Mucosa of descending colon (tissue), 3 donors: ENCODE measurements around the gene PCDHB9. TPM values are rescaled to one million over a fixed set of nuclear protein-coding genes. Genes with fewer than 3 reads are reported as not detected.
A peak's percentile ranks its signal among the peaks of the same experiment; 100 is the strongest.
"Not testable (repeated sequence)": the region's sequence is repeated elsewhere in the genome, so short reads cannot be mapped to it uniquely, and the experiment has no call there.

Source experiments
- ATAC-seq: fragments of 200-7000 bp; cut with Tn5 transposase; one replicate; pipeline ENCODE4 v1.9.1; 2020; ENCODE audit warnings: mild to moderate bottlenecking, moderate library complexity
- DNase-seq, 3 donors: peaks; one replicate each; pipeline ENCODE4 v3.0.0-alpha.2; 2020
- H3K36me3 ChIP-seq: fragments of 200-600 bp; one replicate; pipeline ENCODE4 v1.8.0; 2021; ENCODE audit warnings: low read depth, mild to moderate bottlenecking
- H3K4me1 ChIP-seq: fragments of 200-600 bp; one replicate; pipeline ENCODE4 v1.8.0; 2021; ENCODE audit warnings: low read depth, mild to moderate bottlenecking
- H3K4me3 ChIP-seq: fragments of 200-600 bp; one replicate; pipeline ENCODE4 v1.8.0; 2021; ENCODE audit warnings: mild to moderate bottlenecking
- H3K9me3 ChIP-seq: fragments of 200-600 bp; one replicate; pipeline ENCODE4 v1.8.0; 2021; ENCODE audit warnings: mild to moderate bottlenecking
- intact Hi-C, 2 donors: fragments of 100-400 bp; cut with DNase I in 1 of 2; cut with micrococcal nuclease in 1 of 2; formaldehyde crosslinking; loops; one replicate each; pipeline versions ENCODE4 v1.11.0 to v1.11.1; 2022; cut with DNase I, micrococcal nuclease
- total RNA-seq, 3 donors: library from RNA; stranded (reverse); fragmentation: NEBNext Ultra II Directional in 2 of 3; extraction: Animal tissue kit (Norgen Biotek cat#: 25700) in 2 of 3; gene quantifications; one replicate each; pipeline versions ENCODE4 v1.2.1 to v1.2.4, GENCODE V29; 2021 to 2023
- TF ChIP-seq, protein P1 (sequence below): fragments of 200-600 bp; IDR thresholded peaks from one replicate; pipeline ENCODE4 v1.8.0; 2022; ENCODE audit warnings: antibody characterized with exemption, mild to moderate bottlenecking
- donor health status: DM: no; HTN: no; CAD: no; lungs with moderate emphysema.
- donor health status: DM: no; HTN: no; CAD: no.
- donor health status: DM: no; HTN: yes; CAD: no.

PCDHB9 gene
- total RNA-seq, 3 donors from 2014 or later: 0.26 to 2.4 (median 0.70) TPM

GRCh38 chr5:141196363-141196762 lies 9.4 kb downstream of the PCDHB9 start:
- DNase-seq: no peak
- Histone ChIP-seq H3K4me1 (no peaks in the 10 kb centered on the region), H3K4me3 (no peak overlapping the region), H3K9me3 (peaks cover 53% of the 10 kb centered on the region), H3K36me3 (no peaks in the 10 kb centered on the region)
- no peak for ATAC-seq
- intact Hi-C loops: no loop called here
- TF ChIP-seq, protein P1, sequence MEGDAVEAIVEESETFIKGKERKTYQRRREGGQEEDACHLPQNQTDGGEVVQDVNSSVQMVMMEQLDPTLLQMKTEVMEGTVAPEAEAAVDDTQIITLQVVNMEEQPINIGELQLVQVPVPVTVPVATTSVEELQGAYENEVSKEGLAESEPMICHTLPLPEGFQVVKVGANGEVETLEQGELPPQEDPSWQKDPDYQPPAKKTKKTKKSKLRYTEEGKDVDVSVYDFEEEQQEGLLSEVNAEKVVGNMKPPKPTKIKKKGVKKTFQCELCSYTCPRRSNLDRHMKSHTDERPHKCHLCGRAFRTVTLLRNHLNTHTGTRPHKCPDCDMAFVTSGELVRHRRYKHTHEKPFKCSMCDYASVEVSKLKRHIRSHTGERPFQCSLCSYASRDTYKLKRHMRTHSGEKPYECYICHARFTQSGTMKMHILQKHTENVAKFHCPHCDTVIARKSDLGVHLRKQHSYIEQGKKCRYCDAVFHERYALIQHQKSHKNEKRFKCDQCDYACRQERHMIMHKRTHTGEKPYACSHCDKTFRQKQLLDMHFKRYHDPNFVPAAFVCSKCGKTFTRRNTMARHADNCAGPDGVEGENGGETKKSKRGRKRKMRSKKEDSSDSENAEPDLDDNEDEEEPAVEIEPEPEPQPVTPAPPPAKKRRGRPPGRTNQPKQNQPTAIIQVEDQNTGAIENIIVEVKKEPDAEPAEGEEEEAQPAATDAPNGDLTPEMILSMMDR: no peak

DNA sequence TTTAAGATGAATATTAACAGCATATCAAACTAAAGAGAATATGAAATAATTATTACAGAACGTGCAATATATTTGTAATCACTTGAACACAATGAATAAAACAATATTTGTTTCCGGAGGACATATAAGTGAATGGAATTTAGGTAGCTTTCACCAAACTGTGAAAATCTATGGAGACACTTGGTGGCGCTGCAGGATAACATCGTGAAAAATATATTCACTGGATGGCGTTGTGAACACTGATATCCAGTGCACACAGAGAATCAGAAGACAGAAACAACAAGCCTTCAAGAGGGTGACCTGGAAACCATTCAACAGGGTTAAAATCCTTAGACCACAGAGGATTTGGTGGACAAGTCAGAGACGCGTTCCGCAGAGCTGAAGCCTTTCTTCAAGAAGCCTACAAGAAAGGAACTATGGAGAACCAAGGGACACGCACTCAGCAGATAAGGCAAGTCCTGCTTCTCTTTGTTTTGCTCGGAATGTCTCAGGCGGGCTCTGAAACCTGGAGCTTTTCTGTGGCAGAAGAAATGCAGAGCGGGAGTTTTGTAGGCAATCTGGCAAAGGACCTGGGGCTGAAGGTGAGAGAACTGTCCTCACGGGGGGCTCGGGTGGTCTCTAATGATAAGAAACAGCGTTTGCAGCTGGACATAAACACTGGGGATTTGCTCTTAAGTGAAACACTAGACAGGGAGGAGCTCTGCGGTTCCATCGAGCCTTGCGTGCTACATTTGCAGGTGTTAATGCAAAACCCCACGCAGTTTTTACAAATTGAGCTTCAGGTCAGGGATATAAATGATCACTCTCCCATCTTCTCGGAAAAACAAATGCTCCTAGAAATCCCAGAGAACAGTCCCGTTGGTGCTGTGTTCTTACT lies 12.6 kb downstream of the PCDHB9 start, which contains the start of gene PCDHB11:
Gene PCDHB11 (plus strand): TSS at position 269 of the 877 bp plus-strand sequence. CDS start 148 bp downstream, at position 417.
- Histone ChIP-seq H3K9me3 (peaks cover 62% of the 10 kb centered on the region), H3K4me3 (no peak within 1 kb of the TSS), H3K4me1 (no peaks in the 10 kb centered on the region), H3K36me3 (no peaks in the 10 kb centered on the region)
- peak in 1 of 3 donors; percentile 11 for DNase-seq
- no peak for ATAC-seq
- intact Hi-C loops: no loop called here
- TF ChIP-seq, protein P1: no peak

DNA sequence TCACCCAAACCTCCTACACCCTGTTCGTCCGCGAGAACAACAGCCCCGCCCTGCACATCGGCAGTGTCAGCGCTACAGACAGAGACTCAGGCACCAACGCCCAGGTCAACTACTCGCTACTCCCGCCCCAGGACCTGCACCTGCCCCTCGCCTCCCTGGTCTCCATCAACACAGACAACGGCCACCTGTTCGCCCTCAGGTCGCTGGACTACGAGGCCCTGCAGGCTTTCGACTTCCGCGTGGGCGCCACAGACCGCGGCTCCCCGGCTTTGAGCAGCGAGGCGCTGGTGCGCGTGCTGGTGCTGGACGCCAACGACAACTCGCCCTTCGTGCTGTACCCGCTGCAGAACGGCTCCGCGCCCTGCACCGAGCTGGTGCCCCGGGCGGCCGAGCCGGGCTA lies 14.2 kb downstream of the PCDHB9 start:
- DNase-seq, H3K4me1 ChIP-seq, intact Hi-C loops, H3K4me3 ChIP-seq, ATAC-seq, H3K36me3 ChIP-seq: not testable (repeated sequence)
- H3K9me3 ChIP-seq: peaks cover 55% of the 10 kb centered on the region

- H3K4me1 ChIP-seq, intact Hi-C loops, DNase-seq, H3K36me3 ChIP-seq, ATAC-seq, H3K4me3 ChIP-seq: not testable (repeated sequence)
- H3K9me3 ChIP-seq: peaks cover 50% of the 10 kb centered on the region
These were observed 14.7 kb downstream of the PCDHB9 start for GRCh38 chr5:141201646-141202045.

DNA sequence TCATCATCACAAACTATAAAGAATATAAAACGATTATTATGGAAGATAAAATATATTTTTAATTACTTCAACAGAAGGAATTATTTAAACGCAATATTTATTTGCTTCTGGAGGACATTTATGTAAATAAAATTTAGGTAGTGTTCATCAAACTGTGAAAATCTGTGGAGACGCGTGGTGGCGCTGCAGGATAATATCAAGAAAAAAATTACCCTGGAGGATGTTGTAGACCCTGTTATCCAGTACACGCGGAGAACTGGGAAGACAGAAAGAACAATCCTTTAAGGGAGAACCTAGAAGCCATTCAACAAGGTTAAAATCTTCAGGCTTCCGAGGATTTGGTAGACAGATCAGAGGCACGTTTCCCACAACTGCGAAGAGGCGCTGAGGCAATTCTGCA lies 21.5 kb downstream of the PCDHB9 start, which contains the start of gene PCDHB12:
Gene PCDHB12 (plus strand): TSS at position 242 of the 400 bp plus-strand sequence. CDS start 189 bp downstream, outside the sequence.
- no peak within 1 kb of the TSS for H3K4me3 ChIP-seq
- DNase-seq: peak in 1 of 3 donors; percentile 4

DNA sequence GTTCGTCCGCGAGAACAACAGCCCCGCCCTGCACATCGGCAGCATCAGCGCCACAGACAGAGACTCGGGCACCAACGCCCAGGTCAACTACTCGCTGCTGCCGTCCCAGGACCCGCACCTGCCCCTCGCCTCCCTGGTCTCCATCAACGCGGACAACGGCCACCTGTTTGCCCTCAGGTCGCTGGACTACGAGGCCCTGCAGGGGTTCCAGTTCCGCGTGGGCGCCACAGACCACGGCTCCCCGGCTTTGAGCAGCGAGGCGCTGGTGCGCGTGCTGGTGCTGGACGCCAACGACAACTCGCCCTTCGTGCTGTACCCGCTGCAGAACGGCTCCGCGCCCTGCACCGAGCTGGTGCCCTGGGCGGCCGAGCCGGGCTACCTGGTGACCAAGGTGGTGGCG lies 23.3 kb downstream of the PCDHB9 start:
- ATAC-seq, DNase-seq, H3K4me1 ChIP-seq, H3K4me3 ChIP-seq, intact Hi-C loops, H3K36me3 ChIP-seq: not testable (repeated sequence)
- H3K9me3 ChIP-seq: peaks cover 25% of the 10 kb centered on the region

More for the DNA sequence above, 21.5 kb downstream of the PCDHB9 start, which contains the start of gene PCDHB12:
- no peak for ATAC-seq
- Histone ChIP-seq H3K9me3 (peaks cover 24% of the 10 kb centered on the region), H3K4me1 (no peaks in the 10 kb centered on the region), H3K36me3 (no peaks in the 10 kb centered on the region)
- TF ChIP-seq, protein P1: no peak
- intact Hi-C loops: no loop called here

DNA sequence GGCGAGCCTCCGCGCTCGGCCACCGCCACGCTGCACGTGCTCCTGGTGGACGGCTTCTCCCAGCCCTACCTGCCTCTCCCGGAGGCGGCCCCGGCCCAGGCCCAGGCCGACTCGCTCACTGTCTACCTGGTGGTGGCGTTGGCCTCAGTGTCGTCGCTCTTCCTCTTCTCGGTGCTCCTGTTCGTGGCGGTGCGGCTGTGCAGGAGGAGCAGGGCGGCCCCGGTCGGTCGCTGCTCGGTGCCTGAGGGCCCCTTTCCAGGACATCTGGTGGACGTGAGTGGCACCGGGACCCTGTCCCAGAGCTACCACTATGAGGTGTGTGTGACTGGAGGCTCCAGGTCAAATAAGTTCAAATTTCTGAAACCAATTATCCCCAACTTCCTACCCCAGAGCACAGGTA lies 23.9 kb downstream of the PCDHB9 start:
- peaks cover 28% of the 10 kb centered on the region for H3K9me3 ChIP-seq
- H3K4me3 ChIP-seq, H3K4me1 ChIP-seq, H3K36me3 ChIP-seq, ATAC-seq, DNase-seq, intact Hi-C loops: not testable (repeated sequence)

DNA sequence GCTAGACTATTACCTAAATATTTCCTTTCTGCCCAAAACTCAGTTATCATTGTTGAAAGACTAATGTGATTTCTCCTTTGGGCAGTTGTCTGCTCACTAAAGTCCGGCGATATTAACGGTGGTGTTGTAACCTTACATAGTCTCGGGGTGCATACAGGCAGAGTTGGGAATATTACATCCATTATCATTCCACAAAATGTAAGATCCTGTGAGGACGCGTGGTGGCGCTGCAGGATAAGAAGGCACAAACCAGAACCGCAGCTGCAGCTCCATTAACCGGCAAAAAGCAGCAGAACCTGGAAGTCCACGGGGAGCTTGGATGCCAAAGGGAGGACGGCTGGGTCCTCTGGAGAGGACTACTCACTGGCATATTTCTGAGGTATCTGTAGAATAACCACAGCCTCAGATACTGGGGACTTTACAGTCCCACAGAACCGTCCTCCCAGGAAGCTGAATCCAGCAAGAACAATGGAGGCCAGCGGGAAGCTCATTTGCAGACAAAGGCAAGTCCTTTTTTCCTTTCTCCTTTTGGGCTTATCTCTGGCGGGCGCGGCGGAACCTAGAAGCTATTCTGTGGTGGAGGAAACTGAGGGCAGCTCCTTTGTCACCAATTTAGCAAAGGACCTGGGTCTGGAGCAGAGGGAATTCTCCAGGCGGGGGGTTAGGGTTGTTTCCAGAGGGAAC lies 26.8 kb downstream of the PCDHB9 start, which contains the start of gene PCDHB13:
Gene PCDHB13 (plus strand): TSS at position 264 of the 684 bp plus-strand sequence. CDS start 205 bp downstream, at position 469.
- H3K4me1 ChIP-seq, H3K36me3 ChIP-seq, H3K4me3 ChIP-seq, intact Hi-C loops: not testable (repeated sequence)
- H3K9me3 ChIP-seq: peaks cover 52% of the 10 kb centered on the region
- ATAC-seq: peak; percentile 67
- DNase-seq: peak in 2 of 3 donors; percentile 46 to 64

DNA sequence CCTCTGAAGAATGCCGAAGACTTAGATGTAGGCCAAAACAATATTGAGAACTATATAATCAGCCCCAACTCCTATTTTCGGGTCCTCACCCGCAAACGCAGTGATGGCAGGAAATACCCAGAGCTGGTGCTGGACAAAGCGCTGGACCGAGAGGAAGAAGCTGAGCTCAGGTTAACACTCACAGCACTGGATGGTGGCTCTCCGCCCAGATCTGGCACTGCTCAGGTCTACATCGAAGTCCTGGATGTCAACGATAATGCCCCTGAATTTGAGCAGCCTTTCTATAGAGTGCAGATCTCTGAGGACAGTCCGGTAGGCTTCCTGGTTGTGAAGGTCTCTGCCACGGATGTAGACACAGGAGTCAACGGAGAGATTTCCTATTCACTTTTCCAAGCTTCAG lies 27.6 kb downstream of the PCDHB9 start:
- DNase-seq, H3K36me3 ChIP-seq, ATAC-seq, intact Hi-C loops, H3K4me1 ChIP-seq, H3K4me3 ChIP-seq: not testable (repeated sequence)
- peaks cover 53% of the 10 kb centered on the region for H3K9me3 ChIP-seq

- peaks cover 56% of the 10 kb centered on the region for H3K9me3 ChIP-seq
- DNase-seq, H3K36me3 ChIP-seq, ATAC-seq, intact Hi-C loops, H3K4me3 ChIP-seq, H3K4me1 ChIP-seq: not testable (repeated sequence)
These were observed 28.5 kb downstream of the PCDHB9 start for GRCh38 chr5:141215504-141215903.
